ENCODE measurements around the gene HSF2BP.

GRCh38 chr21:43585924-43586413 lies 73.3 kb downstream of the HSF2BP start:
- TF ChIP-seq CTCF (IDR thresholded peaks at IDR 0.05; ENCODE audit: poor library complexity, severe bottlenecking) (no peak), REST (IDR thresholded peaks at IDR 0.05; ENCODE audit: borderline replicate concordance) (no peak)
